A673 (cell line): Measurements from ENCODE around the gene SUMO2.

Source experiments
- CTCF ChIP-seq: fragments of 300-800, 200-600 bp; sonication (generic); conservative IDR thresholded peaks from 2 replicates; pipeline ENCODE4 v1.5.1; 2017; ENCODE audit warnings: low read depth, mild to moderate bottlenecking, antibody characterized with exemption, low read length, moderate library complexity, mixed read lengths
- EZH2 ChIP-seq: fragments of 200-600 bp; sonication (generic); IDR thresholded peaks from 2 replicates; pipeline ENCODE4 v1.6.1; 2017; ENCODE audit warnings: borderline replicate concordance, low read depth, mild to moderate bottlenecking, mixed read lengths, antibody characterized with exemption, low read length; ENCODE audit not compliant: poor library complexity, severe bottlenecking

GRCh38 chr17:75188614-75189013 lies 5.9 kb upstream of the SUMO2 start:
- no peak for TF ChIP-seq EZH2
- no peak for TF ChIP-seq CTCF
